Activated CD4-positive, alpha-beta T cell treated with anti-CD3 and anti-CD28 coated beads, Interleukin-2, amount 10 ng/mL, durations not matched to agents 7 days and 5 days (primary cell): ENCODE results near the gene MKLN1. TPM values are rescaled to one million over a fixed set of nuclear protein-coding genes. Genes with fewer than 3 reads are reported as not detected.
"Not testable (repeated sequence)": the region's sequence is repeated elsewhere in the genome, so short reads cannot be mapped to it uniquely, and the experiment has no call there.

Source experiments
- CTCF ChIA-PET: fragments of 350-600 bp; sonication (Branson Sonifier 250); formaldehyde crosslinking; loops from one replicate; lab custom pipeline; 2021; ENCODE audit warnings: antibody characterized with exemption; lab: Charles Lee
- POLR2A ChIA-PET: fragments of 350-600 bp; sonication (Branson Sonifier 250); formaldehyde crosslinking; loops from one replicate; lab custom pipeline; 2021; ENCODE audit warnings: antibody characterized with exemption; lab: Charles Lee
- DNase-seq: peaks from one replicate; pipeline ENCODE4 v3.0.0-alpha.2; 2020
- H3K27ac Mint-ChIP-seq: one replicate; pipeline ENCODE4 v1.8.0; 2021; ENCODE audit warnings: mild to moderate bottlenecking, moderate library complexity, mixed read lengths
- H3K27me3 Mint-ChIP-seq: one replicate; pipeline ENCODE4 v1.8.0; 2021; ENCODE audit warnings: mixed read lengths
- H3K36me3 Mint-ChIP-seq: one replicate; pipeline ENCODE4 v1.8.0; 2021; ENCODE audit warnings: low read depth, mixed read lengths
- H3K4me1 Mint-ChIP-seq: one replicate; pipeline ENCODE4 v1.8.0; 2021; ENCODE audit warnings: mixed read lengths
- H3K4me3 Mint-ChIP-seq: one replicate; pipeline ENCODE4 v1.8.0; 2021; ENCODE audit warnings: mild to moderate bottlenecking, moderate library complexity, mixed read lengths
- H3K9me3 Mint-ChIP-seq: one replicate; pipeline ENCODE4 v1.8.0; 2021; ENCODE audit warnings: mixed read lengths
- total RNA-seq, 2 experiments: library from RNA; stranded (reverse); gene quantifications; one replicate each; pipeline ENCODE4 v1.2.3, GENCODE V29; 2021

The MKLN1 gene
- total RNA-seq, 2 experiments from 2014 or later: 36.8 to 40.1 TPM

DNA sequence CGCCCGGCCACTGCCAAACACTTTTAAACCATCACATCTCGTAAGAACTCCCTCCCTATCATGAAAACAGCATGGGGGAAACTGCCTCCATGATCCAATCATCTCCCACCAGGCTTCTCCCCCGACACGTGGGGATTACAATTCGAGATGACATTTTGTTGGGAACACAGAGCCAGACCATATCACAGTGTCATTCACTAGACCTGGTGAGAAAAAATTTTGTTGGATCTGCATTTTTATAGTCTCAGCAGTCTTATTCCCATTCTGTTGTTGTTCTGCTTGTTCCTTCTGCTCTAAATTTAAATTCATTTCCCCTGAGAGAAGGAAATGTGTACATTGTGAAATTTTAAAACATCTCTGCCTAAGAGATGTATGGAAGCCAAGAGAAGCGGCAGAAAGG is 4.8 kb upstream of the MKLN1 start:
- peaks cover 2% of the 10 kb centered on the region for H3K36me3 Mint-ChIP-seq
- no peak overlapping the region for H3K27ac Mint-ChIP-seq
- ChIA-PET CTCF (no interaction called here), POLR2A (no interaction called here)
- no peak for DNase-seq
- no peaks in the 10 kb centered on the region for H3K27me3 Mint-ChIP-seq
- peaks cover 24% of the 10 kb centered on the region for H3K4me1 Mint-ChIP-seq
- peaks cover 4% of the 10 kb centered on the region for H3K9me3 Mint-ChIP-seq
- no peak overlapping the region for H3K4me3 Mint-ChIP-seq

DNA sequence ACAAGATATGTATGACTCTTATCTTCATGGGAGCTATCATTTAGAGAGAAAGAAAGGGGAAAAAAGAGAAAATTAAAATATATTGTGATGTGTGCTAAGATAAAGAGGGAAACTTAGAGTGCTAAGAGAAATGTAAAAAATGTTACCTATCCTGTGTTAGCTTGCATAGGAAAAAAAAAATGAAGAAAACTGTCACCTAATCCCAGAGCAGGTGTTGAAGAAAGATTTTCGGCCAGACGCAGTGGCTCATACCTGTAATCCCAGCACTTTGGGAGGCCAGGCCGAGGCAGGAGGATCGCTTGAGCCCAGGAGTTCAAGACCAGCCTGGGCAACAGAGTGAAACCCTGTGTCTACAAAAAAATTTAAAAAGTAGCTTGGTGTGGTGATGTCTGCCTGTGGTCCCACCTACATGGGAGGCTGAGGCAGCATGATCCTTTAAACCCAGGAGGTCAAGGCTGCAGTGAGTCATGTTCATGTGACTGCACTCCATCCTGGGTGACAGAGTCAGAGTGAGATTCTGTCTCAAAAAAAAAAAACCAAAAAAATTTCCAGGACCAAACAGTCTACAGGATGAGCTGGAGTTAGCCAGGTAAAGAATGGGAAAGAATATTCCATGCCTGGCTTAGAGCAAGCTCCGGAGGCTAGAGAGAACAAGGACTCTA is 2.4 kb upstream of the MKLN1 start:
- H3K4me1 Mint-ChIP-seq: peaks cover 42% of the 10 kb centered on the region
- H3K27ac Mint-ChIP-seq: no peak overlapping the region
- ChIA-PET CTCF (interaction anchor here (0.9 to 3.3 kb wide), 2 partner anchors 11 to 428 kb away, joined by 3 to 9 read pairs; no protein-coding TSS in a partner anchor), POLR2A (no interaction called here)
- H3K27me3 Mint-ChIP-seq: no peaks in the 10 kb centered on the region
- H3K9me3 Mint-ChIP-seq: peaks cover 4% of the 10 kb centered on the region
- H3K4me3 Mint-ChIP-seq: peak overlapping the region; percentile 2
- H3K36me3 Mint-ChIP-seq: peaks cover 2% of the 10 kb centered on the region
- DNase-seq: no peak

DNA sequence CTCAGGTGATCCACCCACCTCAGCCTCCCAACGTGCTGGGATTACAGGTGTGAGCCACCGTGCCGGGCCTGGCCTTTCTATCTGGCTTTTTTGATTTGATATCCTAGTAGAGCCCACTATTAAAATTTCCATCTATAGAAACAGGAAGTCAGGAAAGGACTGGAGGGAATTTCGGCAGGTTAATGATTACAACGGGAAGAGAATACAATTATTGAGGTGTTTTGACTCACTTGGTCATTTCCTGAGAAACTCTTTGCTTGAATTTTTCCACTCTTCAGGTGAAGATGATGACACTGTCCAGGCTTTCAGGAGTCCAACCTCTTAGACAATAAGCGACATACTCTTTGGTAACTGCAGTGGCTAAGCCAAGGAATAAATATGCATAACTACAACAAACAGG is 1.1 kb upstream of the MKLN1 start:
- Mint-ChIP-seq H3K4me3 (peak overlapping the region; percentile 98), H3K4me1 (peaks cover 51% of the 10 kb centered on the region), H3K9me3 (peaks cover 3% of the 10 kb centered on the region), H3K36me3 (no peaks in the 10 kb centered on the region), H3K27ac (no peak overlapping the region), H3K27me3 (no peaks in the 10 kb centered on the region)
- ChIA-PET CTCF (interaction anchor here (0.8 to 3.3 kb wide), 3 partner anchors 13 to 89 kb away, joined by 3 to 9 read pairs (median 4); no protein-coding TSS in a partner anchor), POLR2A (no interaction called here)
- no peak for DNase-seq

DNA sequence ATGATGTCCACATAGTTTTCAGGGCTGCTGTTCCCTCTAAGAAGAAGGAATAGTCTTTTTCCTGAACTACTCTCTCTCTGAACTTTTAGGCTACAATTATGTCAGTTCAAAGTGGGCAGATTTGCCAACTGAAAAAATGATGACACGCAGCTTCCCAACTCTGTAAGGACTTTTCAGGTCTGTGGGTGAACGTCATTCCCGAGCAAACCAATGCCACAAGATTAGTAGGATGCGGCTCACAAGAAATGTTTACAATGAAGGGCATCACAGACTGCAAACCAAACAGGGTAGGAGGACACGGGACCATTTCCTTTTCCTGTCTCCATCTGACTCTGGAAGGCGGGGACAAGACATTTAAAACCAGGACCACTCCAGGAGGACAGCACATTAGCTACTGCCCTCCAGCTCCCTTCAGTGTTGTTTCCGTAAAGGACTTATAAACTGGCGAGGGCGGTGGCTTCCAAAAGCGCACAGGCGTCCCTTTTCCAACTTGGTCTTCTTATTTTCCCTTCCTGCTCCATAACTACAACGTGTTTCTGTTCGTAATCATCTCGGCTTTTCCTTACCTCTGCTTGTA is 539 bp upstream of the MKLN1 start:
- peak overlapping the region; percentile 98 for H3K27ac Mint-ChIP-seq
- DNase-seq: peak; percentile 20
- H3K9me3 Mint-ChIP-seq: no peaks in the 10 kb centered on the region
- H3K27me3 Mint-ChIP-seq: no peaks in the 10 kb centered on the region
- no peaks in the 10 kb centered on the region for H3K36me3 Mint-ChIP-seq
- peak overlapping the region; percentile 98 for H3K4me3 Mint-ChIP-seq
- POLR2A ChIA-PET: interaction anchor here (0.6 to 0.7 kb wide), 2 partner anchors 92 to 137 kb away, joined by 3 read pairs; no protein-coding TSS in a partner anchor
- H3K4me1 Mint-ChIP-seq: peaks cover 52% of the 10 kb centered on the region
- CTCF ChIA-PET: interaction anchor here (0.6 to 1.5 kb wide), 6 partner anchors 9 to 258 kb away, joined by 3 to 4 read pairs (median 3); no protein-coding TSS in a partner anchor

DNA sequence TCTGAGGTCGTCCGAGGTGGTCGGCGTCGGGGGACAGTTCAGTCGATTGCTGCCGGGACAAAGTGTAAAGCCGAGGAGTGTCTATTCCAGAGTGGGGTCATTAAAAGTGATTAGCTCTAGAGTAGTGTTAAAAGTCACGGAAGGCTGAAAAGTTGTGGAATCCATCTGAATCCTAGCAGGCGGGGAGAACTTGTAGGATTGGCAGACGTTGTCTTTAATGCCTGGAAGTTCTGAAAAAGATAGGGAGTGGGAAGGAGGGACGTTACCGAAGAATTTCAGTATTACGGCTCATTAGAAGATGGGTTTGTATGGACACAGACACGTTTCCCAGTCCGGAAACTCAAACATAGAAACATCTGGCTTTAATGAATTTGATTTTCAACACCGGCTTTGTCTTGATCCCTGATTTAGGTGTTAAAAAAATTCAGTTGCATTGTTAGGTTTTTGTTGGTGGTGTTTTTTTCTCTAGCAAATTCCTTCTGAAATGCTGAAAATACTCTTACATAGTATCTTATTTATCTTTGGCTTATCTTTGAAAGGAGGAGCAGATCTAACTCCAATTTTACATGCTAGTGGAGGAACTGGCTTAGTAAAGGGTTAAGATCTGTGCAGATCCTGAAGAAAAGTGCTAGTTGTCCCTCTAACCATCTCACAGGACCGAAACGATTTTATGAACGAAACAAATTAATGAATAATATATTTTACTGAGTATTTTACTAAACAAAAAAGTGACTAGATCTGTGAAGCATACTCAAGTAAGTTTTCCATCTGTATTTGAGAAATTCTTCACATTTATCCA is 900 bp downstream of the MKLN1 start:
- H3K9me3 Mint-ChIP-seq: no peaks in the 10 kb centered on the region
- DNase-seq: no peak
- peak overlapping the region; percentile 98 for H3K4me3 Mint-ChIP-seq
- peak overlapping the region; percentile 98 for H3K27ac Mint-ChIP-seq
- peaks cover 52% of the 10 kb centered on the region for H3K4me1 Mint-ChIP-seq
- H3K36me3 Mint-ChIP-seq: peaks cover 5% of the 10 kb centered on the region
- ChIA-PET POLR2A (no interaction called here), CTCF (interaction anchor here (1.0 to 1.5 kb wide), 4 partner anchors 12 to 260 kb away, joined by 3 to 4 read pairs (median 4); no protein-coding TSS in a partner anchor)
- H3K27me3 Mint-ChIP-seq: no peaks in the 10 kb centered on the region

DNA sequence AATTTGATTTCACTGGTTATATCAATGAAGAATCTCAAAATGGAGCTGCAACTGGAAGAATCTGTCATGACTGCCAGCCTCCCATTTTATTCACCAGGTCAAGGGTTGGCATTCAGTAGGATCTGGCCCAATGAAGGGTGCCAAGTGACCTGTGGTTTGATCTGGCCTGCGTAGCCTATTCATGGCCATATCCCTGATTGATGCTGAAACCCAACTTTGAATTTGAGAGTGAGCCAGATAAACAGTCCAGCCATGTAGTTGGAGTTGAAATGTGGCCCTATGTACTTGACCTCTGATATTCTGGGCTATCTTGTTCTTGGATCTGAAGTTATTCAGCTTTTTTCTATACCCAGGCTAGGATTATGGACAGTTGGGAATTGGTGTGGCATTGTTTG is 1.5 kb downstream of the MKLN1 start:
- ChIA-PET POLR2A (no interaction called here), CTCF (no interaction called here)
- DNase-seq: no peak
- Mint-ChIP-seq H3K36me3 (peaks cover 11% of the 10 kb centered on the region), H3K27ac (peak overlapping the region; percentile 1), H3K4me1 (peaks cover 52% of the 10 kb centered on the region), H3K4me3 (peak overlapping the region; percentile 98), H3K27me3 (no peaks in the 10 kb centered on the region), H3K9me3 (peaks cover 5% of the 10 kb centered on the region)

DNA sequence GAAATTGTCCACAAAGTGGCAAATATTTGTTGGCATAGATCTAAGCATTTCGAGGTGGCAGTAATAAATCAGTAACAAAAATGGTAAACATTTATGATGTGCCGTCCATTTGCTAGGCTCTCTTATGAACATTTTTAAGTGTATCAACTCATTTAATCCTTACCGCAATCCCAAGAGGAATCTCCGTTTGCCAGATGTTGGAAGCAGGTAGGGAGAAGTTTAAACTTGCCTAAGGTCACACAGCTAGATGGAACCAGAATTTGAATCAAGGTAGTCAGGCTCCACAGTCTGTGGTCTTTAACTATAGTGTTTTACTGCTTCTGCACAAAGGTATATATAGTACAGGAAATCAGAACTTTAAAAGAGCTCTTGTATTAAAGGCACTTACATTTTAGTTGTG is 2.6 kb downstream of the MKLN1 start:
- Mint-ChIP-seq H3K9me3 (peaks cover 12% of the 10 kb centered on the region), H3K36me3 (peaks cover 18% of the 10 kb centered on the region), H3K27ac (peak overlapping the region; percentile 1), H3K27me3 (no peaks in the 10 kb centered on the region), H3K4me1 (peaks cover 47% of the 10 kb centered on the region), H3K4me3 (no peak overlapping the region)
- POLR2A ChIA-PET: no interaction called here
- DNase-seq: no peak
- CTCF ChIA-PET: no interaction called here

DNA sequence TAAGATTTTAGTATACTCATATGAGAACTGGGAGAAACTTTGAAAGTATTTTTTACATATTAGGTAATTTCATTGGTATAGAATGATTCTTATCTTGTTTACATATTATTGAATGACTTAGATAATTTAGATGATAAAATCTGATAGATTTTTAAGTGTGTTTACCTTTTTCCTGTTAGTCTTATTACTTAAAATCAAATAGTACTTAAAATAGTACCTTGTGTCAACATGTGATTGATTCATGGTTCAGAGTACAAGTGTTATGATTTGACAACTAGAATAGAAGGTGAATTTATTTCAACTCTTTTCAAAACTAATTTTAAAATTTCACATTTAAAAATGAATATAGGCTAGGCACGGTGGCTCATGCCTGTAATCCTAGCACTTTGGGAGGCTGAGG is 4.1 kb downstream of the MKLN1 start:
- peaks cover 40% of the 10 kb centered on the region for H3K4me1 Mint-ChIP-seq

DNA sequence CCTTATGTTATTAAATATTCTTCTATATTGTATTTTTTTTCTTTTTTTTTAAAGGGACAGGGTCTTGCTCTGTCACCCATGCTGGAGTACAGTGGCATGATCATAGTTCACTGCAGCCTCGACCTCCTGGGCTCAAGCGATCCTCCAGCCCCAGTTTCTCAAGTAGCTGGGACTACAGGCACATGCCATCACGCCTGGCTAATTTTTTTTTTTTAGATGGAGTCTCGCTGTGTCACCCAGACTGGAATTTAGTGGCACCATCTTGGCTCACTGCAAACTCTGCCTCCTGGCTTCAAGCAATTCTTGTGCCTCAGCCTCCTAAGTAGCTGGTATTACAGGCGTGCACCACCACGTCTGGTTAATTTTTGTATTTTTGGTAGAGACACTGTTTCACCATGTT is 5.1 kb downstream of the MKLN1 start:
- CTCF ChIA-PET, H3K27ac Mint-ChIP-seq, H3K4me3 Mint-ChIP-seq, POLR2A ChIA-PET, H3K27me3 Mint-ChIP-seq, DNase-seq: not testable (repeated sequence)
- Mint-ChIP-seq H3K36me3 (peaks cover 31% of the 10 kb centered on the region), H3K9me3 (peaks cover 27% of the 10 kb centered on the region), H3K4me1 (peaks cover 33% of the 10 kb centered on the region)

More for the DNA sequence above, 4.1 kb downstream of the MKLN1 start:
- Mint-ChIP-seq H3K27me3 (no peaks in the 10 kb centered on the region), H3K36me3 (peaks cover 27% of the 10 kb centered on the region), H3K27ac (no peak overlapping the region), H3K4me3 (no peak overlapping the region), H3K9me3 (peaks cover 22% of the 10 kb centered on the region)
- no peak for DNase-seq
- ChIA-PET CTCF (no interaction called here), POLR2A (no interaction called here)

DNA sequence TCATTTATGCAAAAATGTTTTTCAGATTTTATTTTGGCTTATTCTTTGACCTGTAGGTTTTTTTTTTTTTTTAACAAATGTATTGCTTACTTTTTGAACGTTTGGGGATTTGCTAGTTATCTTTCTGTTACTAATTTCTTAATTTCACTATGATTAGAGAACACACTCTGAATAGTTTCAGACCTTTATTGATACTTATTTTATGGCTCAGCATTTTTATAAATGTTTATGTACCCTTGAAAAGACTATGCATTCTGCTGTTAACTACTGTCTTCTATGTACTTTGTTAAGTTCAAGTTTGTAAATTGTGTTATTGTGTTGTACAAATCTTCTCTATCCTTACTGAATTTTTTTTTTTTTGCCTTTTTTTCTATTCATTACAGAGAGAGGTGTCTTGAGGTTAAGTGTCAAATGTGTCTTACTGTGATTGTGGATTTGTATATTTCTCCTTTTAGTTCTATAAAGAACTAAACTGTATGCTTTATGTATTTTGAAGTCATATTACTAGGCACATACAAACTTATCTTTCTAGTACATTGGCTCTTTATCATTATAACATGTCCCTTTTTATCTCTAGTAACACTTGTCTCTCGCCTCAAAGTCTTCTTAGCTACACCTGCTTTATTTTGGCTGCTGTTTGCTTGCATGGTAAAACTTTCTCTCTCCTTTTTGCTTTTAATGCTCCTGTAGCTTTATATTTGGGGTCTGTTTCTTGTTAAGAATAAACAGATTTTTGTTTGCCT is 8.1 kb downstream of the MKLN1 start:
- Mint-ChIP-seq H3K27ac (no peak overlapping the region), H3K27me3 (no peaks in the 10 kb centered on the region), H3K4me3 (no peak overlapping the region), H3K36me3 (peaks cover 47% of the 10 kb centered on the region), H3K9me3 (peaks cover 42% of the 10 kb centered on the region), H3K4me1 (peaks cover 13% of the 10 kb centered on the region)
- CTCF ChIA-PET: interaction anchor here (0.7 to 1.3 kb wide), 3 partner anchors 8 to 211 kb away, joined by 3 to 4 read pairs (median 4); partner anchors contain the start of gene MKLN1
- POLR2A ChIA-PET: no interaction called here
- DNase-seq: no peak

DNA sequence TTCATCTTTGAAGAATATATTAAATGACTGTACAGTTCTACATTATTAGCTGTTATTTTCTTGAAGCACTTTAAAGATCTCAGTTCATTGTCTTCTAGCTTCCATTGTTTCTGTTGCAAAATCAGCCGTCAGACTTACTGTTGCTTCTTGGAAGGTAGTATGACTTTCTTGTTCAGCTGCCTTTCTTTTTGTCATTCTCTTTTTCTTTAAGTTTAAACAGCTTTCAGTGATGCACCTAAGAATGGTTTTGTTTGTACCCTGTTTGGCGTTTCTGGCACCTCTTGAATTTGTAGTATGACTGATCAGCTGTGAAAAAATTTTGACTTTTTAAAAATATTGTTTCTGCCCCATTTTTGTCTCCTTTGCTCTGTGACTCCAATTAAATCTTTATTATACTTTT is 9.3 kb downstream of the MKLN1 start:
- H3K4me3 Mint-ChIP-seq: no peak overlapping the region

DNA sequence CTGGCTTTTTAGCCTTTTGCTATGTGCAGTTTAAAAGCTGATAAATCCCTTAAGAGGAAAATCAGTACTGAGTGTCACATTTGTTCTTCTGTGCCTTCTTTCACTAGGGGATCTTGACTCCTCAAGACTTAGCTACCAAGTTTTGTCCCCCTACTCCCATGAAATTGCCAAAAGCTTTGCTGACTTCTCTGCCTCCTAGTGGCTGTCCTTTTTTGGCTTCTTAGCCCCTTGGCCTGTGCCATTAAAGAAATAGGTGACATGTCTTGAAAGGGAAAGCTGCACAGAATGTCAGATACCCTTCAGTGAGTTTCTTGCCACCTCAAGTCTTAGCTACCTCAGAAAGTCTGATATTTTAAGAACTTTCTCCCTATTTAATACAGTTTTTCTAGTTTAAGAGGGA is 10.5 kb downstream of the MKLN1 start:
- Mint-ChIP-seq H3K27ac (no peak overlapping the region), H3K4me3 (no peak overlapping the region), H3K27me3 (no peaks in the 10 kb centered on the region), H3K4me1 (peaks cover 5% of the 10 kb centered on the region), H3K9me3 (peaks cover 42% of the 10 kb centered on the region), H3K36me3 (peaks cover 55% of the 10 kb centered on the region)
- CTCF ChIA-PET: no interaction called here
- no peak for DNase-seq
- POLR2A ChIA-PET: interaction anchor here (0.6 kb wide), 1 partner anchor 310 kb away, joined by 7 read pairs; no protein-coding TSS in a partner anchor

More for the DNA sequence above, 9.3 kb downstream of the MKLN1 start:
- Mint-ChIP-seq H3K27me3 (no peaks in the 10 kb centered on the region), H3K9me3 (peaks cover 42% of the 10 kb centered on the region), H3K36me3 (peaks cover 52% of the 10 kb centered on the region), H3K27ac (peak overlapping the region; percentile 13), H3K4me1 (peaks cover 5% of the 10 kb centered on the region)
- no peak for DNase-seq
- ChIA-PET CTCF (no interaction called here), POLR2A (no interaction called here)
